ENCODE results near the gene CHD3. TPM values are rescaled to one million over a fixed set of nuclear protein-coding genes. Genes with fewer than 3 reads are reported as not detected.
A peak's percentile ranks its signal among the peaks of the same experiment; 100 is the strongest.

CHD3 gene
- total and polyA plus RNA-seq, 2 experiments from 2014 or later: 41.2 to 75.3 TPM

DNA sequence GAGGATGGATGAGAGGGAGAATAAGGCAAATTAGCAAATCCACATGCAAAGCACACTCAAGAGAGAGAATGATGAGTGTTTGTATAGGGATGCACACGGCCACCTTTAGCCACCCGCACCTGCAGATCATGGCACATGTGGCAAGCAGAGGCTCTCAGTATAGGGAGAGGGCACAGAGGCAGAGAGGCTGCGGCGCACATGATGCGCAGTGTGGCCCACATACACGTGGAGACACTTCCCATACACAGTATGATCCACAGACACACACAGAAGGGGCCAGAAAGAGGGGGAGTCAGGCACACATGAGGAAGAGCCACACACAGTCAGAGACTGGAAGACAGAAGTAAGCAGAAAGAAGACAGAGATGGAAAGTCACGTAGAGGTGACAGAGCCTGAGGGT is 6.5 kb upstream of the CHD3 start:
- Histone ChIP-seq H4K20me1 (ENCODE audit: insufficient read depth, poor library complexity, severe bottlenecking) (no peaks in the 10 kb centered on the region), H3K27ac (peak overlapping the region; percentile 97), H2AFZ (no peak overlapping the region), H3K27me3 (no peaks in the 10 kb centered on the region), H3K79me2 (peaks cover 35% of the 10 kb centered on the region), H3K4me2 (peak overlapping the region; percentile 73), H3K4me3 (no peak overlapping the region), H3K4me1 (ENCODE audit: insufficient read depth) (peaks cover 34% of the 10 kb centered on the region), H3K9me2 (replicated peaks; ENCODE audit: insufficient read depth) (no peaks in the 10 kb centered on the region), H3K9me3 (ENCODE audit: low read depth) (no peaks in the 10 kb centered on the region), H3K36me3 (replicated peaks; ENCODE audit: insufficient read depth, low read depth) (no peaks in the 10 kb centered on the region)
- no peak for DNase-seq (ENCODE audit: low spot score)
- TF ChIP-seq EZH2 (IDR thresholded peaks at IDR 0.05; ENCODE audit: borderline replicate concordance) (no peak), EZH2phosphoT487 (IDR thresholded peaks at IDR 0.05; ENCODE audit: low read depth, severe bottlenecking, unreplicated experiment) (no peak)
- TF ChIP-seq, protein P1, sequence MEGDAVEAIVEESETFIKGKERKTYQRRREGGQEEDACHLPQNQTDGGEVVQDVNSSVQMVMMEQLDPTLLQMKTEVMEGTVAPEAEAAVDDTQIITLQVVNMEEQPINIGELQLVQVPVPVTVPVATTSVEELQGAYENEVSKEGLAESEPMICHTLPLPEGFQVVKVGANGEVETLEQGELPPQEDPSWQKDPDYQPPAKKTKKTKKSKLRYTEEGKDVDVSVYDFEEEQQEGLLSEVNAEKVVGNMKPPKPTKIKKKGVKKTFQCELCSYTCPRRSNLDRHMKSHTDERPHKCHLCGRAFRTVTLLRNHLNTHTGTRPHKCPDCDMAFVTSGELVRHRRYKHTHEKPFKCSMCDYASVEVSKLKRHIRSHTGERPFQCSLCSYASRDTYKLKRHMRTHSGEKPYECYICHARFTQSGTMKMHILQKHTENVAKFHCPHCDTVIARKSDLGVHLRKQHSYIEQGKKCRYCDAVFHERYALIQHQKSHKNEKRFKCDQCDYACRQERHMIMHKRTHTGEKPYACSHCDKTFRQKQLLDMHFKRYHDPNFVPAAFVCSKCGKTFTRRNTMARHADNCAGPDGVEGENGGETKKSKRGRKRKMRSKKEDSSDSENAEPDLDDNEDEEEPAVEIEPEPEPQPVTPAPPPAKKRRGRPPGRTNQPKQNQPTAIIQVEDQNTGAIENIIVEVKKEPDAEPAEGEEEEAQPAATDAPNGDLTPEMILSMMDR (IDR thresholded peaks at IDR 0.05; ENCODE audit: poor library complexity): no peak
- 71% methylated on average over 7 of the region's 7 CpGs for WGBS (ENCODE audit: low lambda C conversion rate, missing lambda C conversion rate)

DNA sequence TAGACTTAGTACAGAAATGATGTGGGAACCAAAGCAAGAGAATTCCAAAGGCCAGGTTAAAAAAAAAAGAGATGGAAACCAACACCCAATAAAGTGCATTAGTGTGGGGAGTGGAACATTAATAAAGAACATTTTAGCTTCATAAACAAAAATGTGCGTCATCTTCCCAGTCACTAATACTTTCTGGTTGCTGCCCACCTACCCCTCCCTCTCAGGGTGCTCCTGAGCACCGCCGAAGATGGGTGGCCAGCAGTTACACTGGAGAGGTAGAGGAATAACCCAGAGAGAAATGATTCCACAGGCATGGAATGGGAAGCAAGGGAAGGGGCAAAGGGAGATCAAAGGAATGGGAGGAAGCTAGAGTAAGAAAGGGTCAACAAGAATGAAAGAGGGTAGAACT is 6.0 kb upstream of the CHD3 start:
- peak overlapping the region; percentile 73 for H3K4me2 ChIP-seq
- H3K36me3 ChIP-seq (replicated peaks; ENCODE audit: insufficient read depth, low read depth): no peaks in the 10 kb centered on the region
- TF ChIP-seq, protein P1 (IDR thresholded peaks at IDR 0.05; ENCODE audit: poor library complexity): no peak
- no peak for TF ChIP-seq EZH2phosphoT487 (IDR thresholded peaks at IDR 0.05; ENCODE audit: low read depth, severe bottlenecking, unreplicated experiment)
- TF ChIP-seq EZH2 (IDR thresholded peaks at IDR 0.05; ENCODE audit: borderline replicate concordance): no peak
- peak overlapping the region; percentile 8 for H3K4me3 ChIP-seq
- H3K79me2 ChIP-seq: peaks cover 35% of the 10 kb centered on the region
- H2AFZ ChIP-seq: no peak overlapping the region
- H3K9me2 ChIP-seq (replicated peaks; ENCODE audit: insufficient read depth): no peaks in the 10 kb centered on the region
- DNase-seq (ENCODE audit: low spot score): peak; percentile 28
- WGBS (ENCODE audit: low lambda C conversion rate, missing lambda C conversion rate): 55% methylated on average over 3 of the region's 3 CpGs
- H4K20me1 ChIP-seq (ENCODE audit: insufficient read depth, poor library complexity, severe bottlenecking): no peaks in the 10 kb centered on the region
- H3K27me3 ChIP-seq: no peaks in the 10 kb centered on the region
- peak overlapping the region; percentile 97 for H3K27ac ChIP-seq
- peaks cover 34% of the 10 kb centered on the region for H3K4me1 ChIP-seq (ENCODE audit: insufficient read depth)
- no peaks in the 10 kb centered on the region for H3K9me3 ChIP-seq (ENCODE audit: low read depth)

DNA sequence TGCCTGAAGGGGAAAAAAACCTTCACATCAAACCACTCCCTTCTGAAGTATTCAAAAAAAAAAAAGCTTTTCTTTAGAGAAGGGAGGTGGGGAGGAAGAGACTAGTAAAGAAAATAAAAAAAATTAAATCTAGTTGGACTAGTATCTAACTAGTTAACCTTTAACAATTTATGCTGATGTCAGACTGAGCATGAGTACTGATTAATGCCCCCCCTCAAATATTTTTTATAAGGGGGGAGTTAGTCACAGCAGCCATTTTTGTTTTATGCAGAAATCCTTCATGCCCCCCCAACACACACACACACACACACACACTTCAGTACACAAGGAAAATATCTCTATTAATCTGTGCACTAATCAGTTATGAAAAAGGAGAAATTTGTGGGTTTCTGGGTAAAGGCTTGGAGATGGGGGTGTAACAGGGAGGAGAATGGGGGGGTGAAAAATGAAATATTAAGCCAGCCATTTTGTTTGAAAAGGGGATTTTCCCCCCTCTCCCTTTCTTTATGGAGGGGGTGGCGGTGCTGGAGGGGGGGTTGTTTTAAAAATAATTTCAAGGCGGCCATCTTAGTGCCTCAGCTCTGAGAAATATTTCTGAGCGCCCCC is 4.7 kb upstream of the CHD3 start:
- H3K36me3 ChIP-seq (replicated peaks; ENCODE audit: insufficient read depth, low read depth): no peaks in the 10 kb centered on the region
- peaks cover 38% of the 10 kb centered on the region for H3K79me2 ChIP-seq
- H3K4me1 ChIP-seq (ENCODE audit: insufficient read depth): peaks cover 44% of the 10 kb centered on the region
- H3K4me3 ChIP-seq: peak overlapping the region; percentile 8
- peak overlapping the region; percentile 97 for H3K27ac ChIP-seq
- no peaks in the 10 kb centered on the region for H3K27me3 ChIP-seq
- WGBS (ENCODE audit: low lambda C conversion rate, missing lambda C conversion rate): 10% methylated on average over 3 of the region's 3 CpGs
- no peak overlapping the region for H2AFZ ChIP-seq
- H4K20me1 ChIP-seq (ENCODE audit: insufficient read depth, poor library complexity, severe bottlenecking): no peaks in the 10 kb centered on the region
- peak; percentile 52 for DNase-seq (ENCODE audit: low spot score)
- peak overlapping the region; percentile 73 for H3K4me2 ChIP-seq
- TF ChIP-seq, protein P1 (IDR thresholded peaks at IDR 0.05; ENCODE audit: poor library complexity): no peak
- TF ChIP-seq EZH2phosphoT487 (IDR thresholded peaks at IDR 0.05; ENCODE audit: low read depth, severe bottlenecking, unreplicated experiment) (no peak), EZH2 (IDR thresholded peaks at IDR 0.05; ENCODE audit: borderline replicate concordance) (no peak)
- no peaks in the 10 kb centered on the region for H3K9me2 ChIP-seq (replicated peaks; ENCODE audit: insufficient read depth)
- no peaks in the 10 kb centered on the region for H3K9me3 ChIP-seq (ENCODE audit: low read depth)

Measured in hepatocyte (in vitro differentiated cells).